Measurements from ENCODE around the gene CA7.

DNA sequence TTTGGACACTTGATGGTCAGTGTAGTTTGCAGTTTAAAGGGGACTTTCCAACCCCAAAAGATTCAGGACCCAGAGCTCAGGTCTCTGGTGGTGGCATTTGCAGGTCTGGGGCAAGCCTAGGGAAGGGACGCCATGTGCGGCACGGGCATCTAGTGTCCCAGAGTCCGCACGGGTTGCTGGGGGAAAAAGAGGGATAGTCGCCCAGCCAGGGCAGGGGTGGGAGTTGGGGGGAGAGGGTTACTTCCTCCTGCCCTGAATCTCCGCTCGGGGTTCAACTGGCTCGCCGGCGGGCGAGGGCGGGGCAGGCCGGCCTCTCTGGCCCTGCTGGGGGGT, 239 bp upstream of the CA7 start:
- TF ChIP-seq, protein P1, sequence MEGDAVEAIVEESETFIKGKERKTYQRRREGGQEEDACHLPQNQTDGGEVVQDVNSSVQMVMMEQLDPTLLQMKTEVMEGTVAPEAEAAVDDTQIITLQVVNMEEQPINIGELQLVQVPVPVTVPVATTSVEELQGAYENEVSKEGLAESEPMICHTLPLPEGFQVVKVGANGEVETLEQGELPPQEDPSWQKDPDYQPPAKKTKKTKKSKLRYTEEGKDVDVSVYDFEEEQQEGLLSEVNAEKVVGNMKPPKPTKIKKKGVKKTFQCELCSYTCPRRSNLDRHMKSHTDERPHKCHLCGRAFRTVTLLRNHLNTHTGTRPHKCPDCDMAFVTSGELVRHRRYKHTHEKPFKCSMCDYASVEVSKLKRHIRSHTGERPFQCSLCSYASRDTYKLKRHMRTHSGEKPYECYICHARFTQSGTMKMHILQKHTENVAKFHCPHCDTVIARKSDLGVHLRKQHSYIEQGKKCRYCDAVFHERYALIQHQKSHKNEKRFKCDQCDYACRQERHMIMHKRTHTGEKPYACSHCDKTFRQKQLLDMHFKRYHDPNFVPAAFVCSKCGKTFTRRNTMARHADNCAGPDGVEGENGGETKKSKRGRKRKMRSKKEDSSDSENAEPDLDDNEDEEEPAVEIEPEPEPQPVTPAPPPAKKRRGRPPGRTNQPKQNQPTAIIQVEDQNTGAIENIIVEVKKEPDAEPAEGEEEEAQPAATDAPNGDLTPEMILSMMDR (IDR thresholded peaks at IDR 0.05), result no peak
- TF ChIP-seq POLR2A (IDR thresholded peaks at IDR 0.05; ENCODE audit: low read depth) (no peak), EP300 (IDR thresholded peaks at IDR 0.05) (no peak)
